MM.1S (cell line): Measurements from ENCODE around the gene KIF17.

Source experiments
- CTCF ChIP-seq: fragments of 300-600 bp; sonication (generic); IDR thresholded peaks from 2 replicates; pipeline ENCODE4 v1.5.1; 2016; ENCODE audit warnings: antibody characterized with exemption, low read length, mixed read lengths
- EZH2 ChIP-seq: fragments of 300-600 bp; sonication (generic); optimal IDR thresholded peaks from 2 replicates; pipeline ENCODE3; 2017; ENCODE audit warnings: low read depth, mild to moderate bottlenecking, antibody characterized with exemption, low read length, mixed read lengths

GRCh38 chr1:20733360-20733975 lies 15.7 kb upstream of the KIF17 start:
- TF ChIP-seq CTCF (no peak), EZH2 (no peak)
